ENCODE measurements around the gene PHGDH. TPM values are rescaled to one million over a fixed set of nuclear protein-coding genes. Genes with fewer than 3 reads are reported as not detected.

Gene PHGDH
- total RNA-seq, 1 experiment from 2014 or later: 592 TPM

- Mint-ChIP-seq H3K27me3 (ENCODE audit: low read depth) (no peaks in the 10 kb centered on the region), H3K36me3 (no peaks in the 10 kb centered on the region), H3K27ac (peak overlapping the region; percentile 96), H3K9me3 (0 out of 2 replicates have a peak, but pooled peaks cover 4% of the 10 kb centered on the region), H3K4me1 (peaks cover 45% of the 10 kb centered on the region), H3K4me3 (no peak overlapping the region; the same call in 1 of the 2 replicates)
- ChIA-PET CTCF (interaction anchor here (2.4 to 6.4 kb wide), 6 partner anchors 13 to 63 kb away, joined by 8 to 75 read pairs (median 48); partner anchors contain the start of genes PHGDH and ZNF697), POLR2A (interaction anchor here (1.3 kb wide), 1 partner anchor 38 kb away, joined by 5 read pairs; the partner anchor contains the start of gene PHGDH)
- TF ChIP-seq ELF4 (CRISPR knock-in tag; IDR thresholded peaks at IDR 0.05; ENCODE audit: low read depth): no peak
- no peak for TF ChIP-seq ZNF532 (CRISPR knock-in tag; IDR thresholded peaks at IDR 0.05; ENCODE audit: borderline replicate concordance)
- TF ChIP-seq E2F1 (CRISPR knock-in tag; IDR thresholded peaks at IDR 0.05): no peak
- TF ChIP-seq CTCF (IDR thresholded peaks at IDR 0.05): no peak
- no peak for TF ChIP-seq MYBL2 (CRISPR knock-in tag; IDR thresholded peaks at IDR 0.05)
- TF ChIP-seq TEAD4 (CRISPR knock-in tag; IDR thresholded peaks at IDR 0.05): no peak
- no peak for TF ChIP-seq ZNF423 (CRISPR knock-in tag; IDR thresholded peaks at IDR 0.05)
- no peak for TF ChIP-seq RORB (CRISPR knock-in tag; IDR thresholded peaks at IDR 0.05)
- no peak for TF ChIP-seq ZNF512 (CRISPR knock-in tag; IDR thresholded peaks at IDR 0.05; ENCODE audit: borderline replicate concordance)
- TF ChIP-seq FOXJ3 (CRISPR knock-in tag; IDR thresholded peaks at IDR 0.05; ENCODE audit: borderline replicate concordance): no peak
- no peak for TF ChIP-seq ESRRA (CRISPR knock-in tag; IDR thresholded peaks at IDR 0.05; ENCODE audit: borderline replicate concordance)
- peak; percentile 7; the same call in 1 of the 2 replicates for ATAC-seq
- DNase-seq (ENCODE audit: low spot score): no peak
These were observed 37.6 kb upstream of the PHGDH start for GRCh38 chr1:119674111-119674526.

- ATAC-seq (no peak), DNase-seq (ENCODE audit: low spot score) (no peak)
- Mint-ChIP-seq H3K9me3 (0 out of 2 replicates have a peak, but pooled peaks cover under 1% of the 10 kb centered on the region), H3K27me3 (ENCODE audit: low read depth) (no peaks in the 10 kb centered on the region), H3K36me3 (no peaks in the 10 kb centered on the region), H3K4me3 (0 out of 2 replicates have a peak overlapping the region, but pooled peaks have one; percentile 68), H3K27ac (peak overlapping the region; percentile 96), H3K4me1 (peaks cover 53% of the 10 kb centered on the region)
- ChIA-PET CTCF (interaction anchor here (0.6 to 6.4 kb wide), 24 partner anchors 9 to 302 kb away, joined by 3 to 75 read pairs (median 6); partner anchors contain the start of genes PHGDH and ZNF697), POLR2A (interaction anchor here (1.3 to 2.1 kb wide), 3 partner anchors 27 to 41 kb away, joined by 4 to 10 read pairs (median 5); partner anchors contain the start of genes PHGDH and ZNF697)
- TF ChIP-seq USF2 (CRISPR knock-in tag; IDR thresholded peaks at IDR 0.05) (no peak), PRDM15 (CRISPR knock-in tag; IDR thresholded peaks at IDR 0.05) (no peak), ELF4 (CRISPR knock-in tag; IDR thresholded peaks at IDR 0.05; ENCODE audit: low read depth) (no peak), ZNF317 (CRISPR knock-in tag; IDR thresholded peaks at IDR 0.05; ENCODE audit: borderline replicate concordance, low read depth) (no peak), CREB1 (CRISPR knock-in tag; IDR thresholded peaks at IDR 0.05) (no peak), E2F5 (CRISPR knock-in tag; IDR thresholded peaks at IDR 0.05) (no peak), FOXP1 (CRISPR knock-in tag; IDR thresholded peaks at IDR 0.05; ENCODE audit: borderline replicate concordance) (no peak), ESRRA (CRISPR knock-in tag; IDR thresholded peaks at IDR 0.05; ENCODE audit: borderline replicate concordance) (no peak), ZNF263 (CRISPR knock-in tag; IDR thresholded peaks at IDR 0.05; ENCODE audit: low read depth) (no peak)
These were observed 36.9 kb upstream of the PHGDH start for GRCh38 chr1:119674835-119675289.
